Fibroblast of lung (primary cell): ENCODE results near the gene TANGO2.

Source experiments
- EZH2 ChIP-seq: IDR thresholded peaks from 2 replicates; pipeline ENCODE4 v1.5.1; 2012; ENCODE audit warnings: low read length, control low read depth, mild to moderate bottlenecking; ENCODE audit errors: missing control alignments
- TF ChIP-seq, protein P1 (sequence below), 2 donors: IDR thresholded peaks in 1 of 2; conservative IDR thresholded peaks in 1 of 2; 1 replicate in 1 of 2; 2 replicates in 1 of 2; pipeline ENCODE4 v1.5.1; 2011 to 2012; ENCODE audit warnings: low read length in 2 of 2, control low read depth in 1 of 2, inconsistent platforms in 1 of 2, low read depth in 1 of 2, mild to moderate bottlenecking in 1 of 2

DNA sequence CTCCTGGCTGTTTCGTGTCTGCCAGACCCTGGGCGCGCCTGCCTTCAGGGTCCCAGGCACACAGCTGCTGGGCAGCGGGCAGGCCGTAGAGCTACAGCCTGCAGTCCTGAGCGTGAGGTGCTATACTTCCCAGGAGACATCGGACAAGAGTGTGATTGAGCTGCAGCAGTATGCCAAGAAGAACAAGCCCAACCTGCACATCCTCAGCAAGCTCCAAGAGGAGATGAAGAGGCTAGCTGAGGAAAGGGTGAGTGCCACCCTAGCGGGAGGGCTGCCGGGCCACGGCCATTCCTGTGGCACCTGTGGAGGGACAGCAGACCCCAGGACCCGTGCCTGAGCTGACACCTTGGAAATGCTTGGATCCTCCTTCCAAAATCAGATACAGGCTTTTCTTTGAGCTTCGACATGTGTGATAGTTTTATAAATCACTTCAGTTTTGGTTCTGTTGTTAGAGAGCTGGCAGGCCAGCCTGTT is 87.9 kb downstream of the TANGO2 start:
- TF ChIP-seq, protein P1, sequence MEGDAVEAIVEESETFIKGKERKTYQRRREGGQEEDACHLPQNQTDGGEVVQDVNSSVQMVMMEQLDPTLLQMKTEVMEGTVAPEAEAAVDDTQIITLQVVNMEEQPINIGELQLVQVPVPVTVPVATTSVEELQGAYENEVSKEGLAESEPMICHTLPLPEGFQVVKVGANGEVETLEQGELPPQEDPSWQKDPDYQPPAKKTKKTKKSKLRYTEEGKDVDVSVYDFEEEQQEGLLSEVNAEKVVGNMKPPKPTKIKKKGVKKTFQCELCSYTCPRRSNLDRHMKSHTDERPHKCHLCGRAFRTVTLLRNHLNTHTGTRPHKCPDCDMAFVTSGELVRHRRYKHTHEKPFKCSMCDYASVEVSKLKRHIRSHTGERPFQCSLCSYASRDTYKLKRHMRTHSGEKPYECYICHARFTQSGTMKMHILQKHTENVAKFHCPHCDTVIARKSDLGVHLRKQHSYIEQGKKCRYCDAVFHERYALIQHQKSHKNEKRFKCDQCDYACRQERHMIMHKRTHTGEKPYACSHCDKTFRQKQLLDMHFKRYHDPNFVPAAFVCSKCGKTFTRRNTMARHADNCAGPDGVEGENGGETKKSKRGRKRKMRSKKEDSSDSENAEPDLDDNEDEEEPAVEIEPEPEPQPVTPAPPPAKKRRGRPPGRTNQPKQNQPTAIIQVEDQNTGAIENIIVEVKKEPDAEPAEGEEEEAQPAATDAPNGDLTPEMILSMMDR (conservative IDR thresholded peaks at IDR 0.05 in 1 of 2, IDR thresholded peaks at IDR 0.05 in 1 of 2; ENCODE audit: low read depth in 1 of 2, low read length in 2 of 2) = no peak
- TF ChIP-seq EZH2 = no peak
